PC-9 (cell line): ENCODE measurements around the gene IFITM10.

Experiments
- CTCF ChIP-seq: fragments of 200-600 bp; sonication (generic); conservative IDR thresholded peaks from 2 replicates; pipeline ENCODE4 v1.6.1; 2017; ENCODE audit warnings: mixed run types, antibody characterized with exemption, mild to moderate bottlenecking, moderate library complexity
- EZH2 ChIP-seq: fragments of 200-600 bp; sonication (generic); IDR thresholded peaks from 2 replicates; pipeline ENCODE4 v1.8.0; 2017; ENCODE audit warnings: antibody characterized with exemption, low read depth

- TF ChIP-seq CTCF (no peak), EZH2 (no peak)
These were observed 6.7 kb downstream of the IFITM10 start for GRCh38 chr11:1743585-1744136.
